ENCODE results near the gene ADCY6. TPM values are rescaled to one million over a fixed set of nuclear protein-coding genes. Genes with fewer than 3 reads are reported as not detected.
"Not testable (repeated sequence)": the region's sequence is repeated elsewhere in the genome, so short reads cannot be mapped to it uniquely, and the experiment has no call there.

Gene ADCY6
- total RNA-seq, 1 donor from 2014 or later = 54.4 TPM

- Mint-ChIP-seq H3K27ac (no peak overlapping the region), H3K9me3 (no peaks in the 10 kb centered on the region), H3K4me1 (ENCODE audit: unreplicated experiment) (no peaks in the 10 kb centered on the region), H3K4me3 (no peak overlapping the region), H3K27me3 (peaks cover 17% of the 10 kb centered on the region), H3K36me3 (no peaks in the 10 kb centered on the region)
- TF ChIP-seq CTCF (conservative IDR thresholded peaks at IDR 0.05) = no peak
- no peak for DNase-seq (ENCODE audit: extremely low spot score, unreplicated experiment)
Observed at GRCh38 chr12:48744251-48745008, 44.5 kb downstream of the ADCY6 start.

GRCh38 chr12:48739618-48740269 is 49.1 kb downstream of the ADCY6 start:
- Mint-ChIP-seq H3K4me3 (no peak overlapping the region), H3K27ac (no peak overlapping the region), H3K27me3 (peaks cover 27% of the 10 kb centered on the region), H3K4me1 (ENCODE audit: unreplicated experiment) (no peaks in the 10 kb centered on the region), H3K36me3 (no peaks in the 10 kb centered on the region), H3K9me3 (no peaks in the 10 kb centered on the region)
- no peak for DNase-seq (ENCODE audit: extremely low spot score, unreplicated experiment)
- TF ChIP-seq CTCF (conservative IDR thresholded peaks at IDR 0.05) = no peak

DNA sequence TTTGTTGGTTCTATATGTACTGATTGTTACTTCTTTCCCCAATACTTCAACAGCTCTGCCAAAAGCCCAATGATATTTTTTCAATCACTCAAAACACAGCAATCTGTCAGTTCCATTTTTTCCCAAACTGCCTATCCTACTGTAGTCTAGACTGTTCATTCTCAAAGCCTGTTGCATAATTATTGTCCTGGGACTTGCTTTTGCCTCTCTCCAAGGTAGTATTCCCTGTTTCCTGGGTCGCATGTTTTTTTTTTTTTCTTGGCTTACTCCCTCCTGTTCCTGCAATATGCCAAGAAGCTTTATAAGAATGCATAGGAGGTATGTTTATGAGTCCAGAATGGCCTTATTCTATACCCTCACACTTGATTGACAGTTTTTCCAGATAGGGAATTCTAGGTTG is 52.4 kb downstream of the ADCY6 start:
- no peak for DNase-seq (ENCODE audit: extremely low spot score, unreplicated experiment)
- TF ChIP-seq CTCF (conservative IDR thresholded peaks at IDR 0.05) = no peak
- Mint-ChIP-seq H3K9me3 (no peaks in the 10 kb centered on the region), H3K4me1 (ENCODE audit: unreplicated experiment) (no peaks in the 10 kb centered on the region), H3K36me3 (no peaks in the 10 kb centered on the region), H3K27me3 (peaks cover 27% of the 10 kb centered on the region), H3K4me3 (no peak overlapping the region), H3K27ac (no peak overlapping the region)

- Mint-ChIP-seq H3K4me1 (ENCODE audit: unreplicated experiment) (no peaks in the 10 kb centered on the region), H3K4me3 (no peak overlapping the region), H3K36me3 (no peaks in the 10 kb centered on the region), H3K27ac (no peak overlapping the region), H3K9me3 (no peaks in the 10 kb centered on the region), H3K27me3 (peaks cover 7% of the 10 kb centered on the region)
- DNase-seq (ENCODE audit: extremely low spot score, unreplicated experiment) = no peak
- no peak for TF ChIP-seq CTCF (conservative IDR thresholded peaks at IDR 0.05)
Observed at GRCh38 chr12:48728807-48729206, 60.1 kb downstream of the ADCY6 start.

DNA sequence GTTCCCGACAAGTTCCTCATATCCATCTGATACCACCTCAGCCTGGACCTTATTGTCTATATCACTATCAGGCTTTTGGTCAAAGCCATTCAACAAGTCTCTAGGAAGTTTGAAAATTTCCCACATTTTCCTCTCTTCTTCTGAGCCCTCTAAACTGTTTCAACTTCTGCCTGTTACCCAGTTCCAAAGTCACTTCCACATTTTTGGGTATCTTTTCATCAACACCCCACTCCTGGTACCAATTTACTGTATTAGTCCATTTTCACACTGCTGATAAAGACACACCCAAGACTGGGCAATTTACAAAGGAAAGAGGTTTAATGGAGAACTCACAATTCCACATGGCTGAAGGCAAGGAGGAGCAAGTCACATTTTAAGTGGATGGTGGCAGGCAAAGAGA is 68.2 kb downstream of the ADCY6 start:
- H3K27ac Mint-ChIP-seq; H3K36me3 Mint-ChIP-seq; H3K4me3 Mint-ChIP-seq; H3K4me1 Mint-ChIP-seq (ENCODE audit: unreplicated experiment); H3K27me3 Mint-ChIP-seq; H3K9me3 Mint-ChIP-seq: not testable (repeated sequence)
- DNase-seq (ENCODE audit: extremely low spot score, unreplicated experiment) = peak; percentile 20

GRCh38 chr12:48720171-48720570 is 68.7 kb downstream of the ADCY6 start:
- not testable (repeated sequence) for H3K36me3 Mint-ChIP-seq, H3K27ac Mint-ChIP-seq, H3K27me3 Mint-ChIP-seq, H3K4me3 Mint-ChIP-seq, H3K9me3 Mint-ChIP-seq
- H3K4me1 Mint-ChIP-seq (ENCODE audit: unreplicated experiment) = peaks cover 11% of the 10 kb centered on the region
- DNase-seq (ENCODE audit: extremely low spot score, unreplicated experiment) = peak; percentile 39

GRCh38 chr12:48719002-48719401 is 69.9 kb downstream of the ADCY6 start:
- Mint-ChIP-seq H3K4me3 (peak overlapping the region; percentile 67), H3K4me1 (ENCODE audit: unreplicated experiment) (peaks cover 23% of the 10 kb centered on the region)
- H3K36me3 Mint-ChIP-seq, H3K27me3 Mint-ChIP-seq, H3K27ac Mint-ChIP-seq, H3K9me3 Mint-ChIP-seq: not testable (repeated sequence)
- DNase-seq (ENCODE audit: extremely low spot score, unreplicated experiment) = peak; percentile 10

Data from type B pancreatic cell (in vitro differentiated cells).